ENCODE results near the gene ADAMTS2.

Gene ADAMTS2

DNA sequence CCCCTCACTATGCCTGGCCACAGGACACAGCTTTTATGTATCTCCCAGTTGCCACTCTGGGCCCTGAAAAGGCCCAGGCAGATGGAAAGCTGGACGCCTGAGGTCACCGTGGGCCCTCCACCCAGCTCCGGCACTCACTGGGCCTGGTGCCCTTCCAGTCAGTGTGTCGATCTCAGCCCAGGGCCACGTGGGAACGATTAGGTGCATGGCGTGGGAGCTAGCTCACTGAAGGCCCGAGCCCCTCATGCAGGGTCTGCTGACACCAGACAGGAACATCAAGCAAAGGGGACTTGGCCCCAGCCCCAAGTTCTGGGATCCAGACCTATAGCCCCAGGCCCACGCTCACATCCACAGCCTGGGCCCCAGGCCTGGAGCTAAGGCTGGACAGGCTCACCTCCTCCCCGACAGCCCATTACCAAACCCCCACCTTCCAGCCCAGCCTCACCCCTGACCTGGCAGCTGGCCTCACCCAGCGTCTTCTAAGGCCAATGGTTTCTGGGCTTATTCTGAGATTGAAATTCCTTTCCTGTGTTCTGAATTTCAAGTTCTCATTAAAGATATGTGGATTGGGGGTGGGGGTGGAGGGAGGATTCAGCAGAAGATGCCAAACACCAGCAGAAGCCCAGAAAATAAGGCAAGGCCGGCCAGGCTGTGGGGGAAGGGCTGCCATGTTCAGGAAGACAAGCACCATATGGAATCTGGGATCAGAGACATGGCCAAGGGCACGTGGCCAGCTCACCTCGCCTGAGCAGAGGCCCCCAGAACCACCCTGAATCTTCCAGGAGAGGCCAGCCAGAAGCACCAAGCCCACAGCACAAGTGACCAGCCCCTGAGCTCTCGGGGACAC lies 74.5 kb downstream of the ADAMTS2 start:
- in situ Hi-C loops (cut with HindIII; ENCODE audit: low sequenced_read_pairs), result no loop called here

- in situ Hi-C loops (cut with HindIII; ENCODE audit: low sequenced_read_pairs), result no loop called here
These were observed 75.3 kb downstream of the ADAMTS2 start for GRCh38 chr5:179269781-179270543.

DNA sequence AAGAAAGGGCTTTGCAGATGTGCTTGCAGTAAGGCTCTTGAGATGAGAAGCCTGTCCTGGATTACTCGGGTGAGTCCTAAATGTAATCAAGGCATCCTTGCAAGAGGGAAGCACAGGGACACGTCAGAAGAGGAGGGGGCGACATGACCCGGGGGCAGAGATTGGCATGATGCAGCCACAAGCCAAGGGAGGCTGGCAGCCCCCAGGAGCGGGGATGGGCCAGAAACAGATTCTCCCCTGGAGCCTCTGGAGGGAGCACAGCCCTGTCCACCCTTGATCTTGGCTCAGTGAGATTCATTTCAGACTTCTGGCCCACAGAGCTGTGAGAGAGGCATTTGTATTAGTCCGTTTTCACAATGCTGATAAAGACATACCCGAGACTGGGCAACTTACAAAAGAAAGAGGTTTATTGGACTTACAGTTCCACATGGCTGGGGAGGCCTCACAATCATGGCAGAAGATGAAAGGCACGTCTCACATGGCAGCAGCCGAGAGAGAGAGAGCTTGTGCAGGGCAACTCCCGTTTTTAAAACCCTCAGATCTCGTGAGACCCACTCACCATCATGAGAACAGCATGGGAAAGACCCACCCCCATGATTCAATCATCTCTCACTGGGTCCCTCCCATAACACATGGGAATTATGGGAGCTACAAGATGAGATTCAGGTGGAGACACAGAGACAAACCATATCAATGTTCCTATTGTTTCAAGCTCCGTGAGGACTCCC lies 76.1 kb downstream of the ADAMTS2 start:
- in situ Hi-C loops (cut with HindIII; ENCODE audit: low sequenced_read_pairs), result no loop called here

GRCh38 chr5:179268399-179268952 lies 76.8 kb downstream of the ADAMTS2 start:
- in situ Hi-C loops (cut with HindIII; ENCODE audit: low sequenced_read_pairs), result no loop called here

DNA sequence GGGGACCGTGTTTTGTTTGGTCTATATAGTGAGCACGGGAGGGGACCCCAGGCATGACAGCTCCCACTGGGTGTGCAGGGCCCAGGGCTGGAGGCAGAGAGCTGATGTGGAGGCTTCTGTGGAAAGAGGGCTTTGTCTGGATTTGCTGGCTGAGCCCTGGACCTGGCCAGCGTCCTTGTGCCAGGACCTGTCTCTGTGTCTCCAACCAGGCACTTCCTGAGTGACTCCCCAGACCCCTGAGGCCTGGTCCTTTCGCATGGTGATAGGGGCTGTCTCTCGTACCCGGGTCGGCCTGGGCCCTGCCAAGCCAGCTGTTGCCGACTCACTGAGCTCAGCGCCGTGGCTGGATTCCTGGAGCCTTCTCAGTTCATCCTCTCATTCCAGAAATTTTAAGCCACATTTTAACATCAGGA lies 77.6 kb downstream of the ADAMTS2 start:
- in situ Hi-C loops (cut with HindIII; ENCODE audit: low sequenced_read_pairs), result no loop called here

- in situ Hi-C loops (cut with HindIII; ENCODE audit: low sequenced_read_pairs), result no loop called here
These were observed 78.1 kb downstream of the ADAMTS2 start for GRCh38 chr5:179267071-179267670.

- in situ Hi-C loops (cut with HindIII; ENCODE audit: low sequenced_read_pairs), result no loop called here
These were observed 78.8 kb downstream of the ADAMTS2 start for GRCh38 chr5:179266291-179267070.

DNA sequence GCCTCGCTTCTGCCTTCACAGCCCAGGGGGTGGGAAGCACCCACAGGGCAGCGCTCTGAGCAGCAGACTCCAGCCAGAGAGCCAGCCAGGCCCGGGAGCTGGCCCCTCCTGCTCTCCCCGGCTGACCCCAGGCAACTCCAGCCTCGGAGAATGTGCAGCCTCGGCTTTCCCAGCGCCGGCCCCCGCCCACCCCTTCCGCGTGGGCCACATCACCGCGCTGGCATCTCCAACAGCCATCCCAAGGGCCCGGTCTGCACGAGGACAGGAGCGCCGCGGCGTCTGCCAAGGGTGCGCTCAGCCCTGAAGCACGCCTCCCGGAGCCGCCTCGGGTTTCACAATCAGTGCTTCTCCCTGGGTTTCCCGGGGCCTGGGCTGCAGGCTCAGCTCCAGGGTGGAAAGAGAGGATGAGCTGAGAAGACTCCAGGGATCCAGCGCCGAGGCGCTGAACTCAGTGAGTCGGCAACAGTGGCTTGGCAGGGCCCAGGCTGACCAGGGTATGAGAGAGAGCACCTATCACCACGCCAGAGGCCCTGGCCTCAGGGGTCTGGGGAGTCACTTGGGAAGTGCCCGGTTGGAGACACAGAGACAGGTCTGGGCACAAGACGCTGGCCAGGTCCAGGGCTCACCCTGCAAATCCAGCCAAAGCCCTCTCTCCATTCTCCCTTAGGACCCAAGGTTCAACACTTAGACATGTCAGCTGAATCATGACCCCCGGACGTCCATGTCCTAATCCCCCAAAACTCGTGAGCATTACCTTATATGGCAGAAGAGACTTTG lies 79.6 kb downstream of the ADAMTS2 start:
- in situ Hi-C loops (cut with HindIII; ENCODE audit: low sequenced_read_pairs), result no loop called here

GRCh38 chr5:179264783-179265513 lies 80.3 kb downstream of the ADAMTS2 start:
- in situ Hi-C loops (cut with HindIII; ENCODE audit: low sequenced_read_pairs), result no loop called here

GRCh38 chr5:179264053-179264782 lies 81.0 kb downstream of the ADAMTS2 start:
- in situ Hi-C loops (cut with HindIII; ENCODE audit: low sequenced_read_pairs), result no loop called here

- in situ Hi-C loops (cut with HindIII; ENCODE audit: low sequenced_read_pairs), result no loop called here
These were observed 81.7 kb downstream of the ADAMTS2 start for GRCh38 chr5:179263391-179264052.

DNA sequence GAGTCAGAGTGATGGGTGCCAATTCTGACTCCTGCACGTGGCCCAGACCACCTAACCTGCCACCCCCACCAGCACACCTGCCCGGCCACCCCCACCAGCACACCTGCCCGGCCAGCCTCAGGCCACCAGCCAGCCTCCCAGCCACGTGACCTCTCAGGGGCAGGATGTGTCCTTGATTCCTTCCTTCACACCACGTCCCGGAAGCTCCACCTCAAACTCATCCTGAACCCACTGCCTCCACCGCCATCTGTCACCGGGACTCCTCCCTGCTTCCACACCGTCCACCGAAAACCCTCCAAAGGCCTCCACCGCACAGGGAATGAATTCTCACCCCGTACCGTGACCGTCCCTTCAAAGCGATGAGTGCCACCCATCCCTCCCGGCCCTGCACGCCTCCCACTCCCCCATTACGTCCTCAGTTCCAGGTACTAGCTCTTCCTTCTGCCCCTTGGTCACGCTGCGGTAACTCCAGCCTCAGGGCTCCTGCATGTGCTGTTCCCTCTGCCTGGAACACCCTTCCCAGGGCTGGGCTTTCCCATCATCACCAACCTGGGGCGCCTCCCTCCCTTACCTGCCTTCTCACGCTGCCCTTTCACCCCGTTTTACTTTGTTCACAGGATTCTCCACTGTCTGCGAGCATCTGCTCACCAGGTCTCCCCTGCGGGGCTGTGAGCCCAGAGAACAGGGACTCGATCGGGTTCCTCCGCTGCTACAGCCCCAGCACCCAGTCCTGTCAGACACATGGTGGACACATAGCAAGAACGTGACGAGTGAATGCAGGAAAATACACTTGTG lies 82.9 kb downstream of the ADAMTS2 start:
- in situ Hi-C loops (cut with HindIII; ENCODE audit: low sequenced_read_pairs), result no loop called here

GRCh38 chr5:179261301-179262125 lies 83.7 kb downstream of the ADAMTS2 start:
- in situ Hi-C loops (cut with HindIII; ENCODE audit: low sequenced_read_pairs), result no loop called here

DNA sequence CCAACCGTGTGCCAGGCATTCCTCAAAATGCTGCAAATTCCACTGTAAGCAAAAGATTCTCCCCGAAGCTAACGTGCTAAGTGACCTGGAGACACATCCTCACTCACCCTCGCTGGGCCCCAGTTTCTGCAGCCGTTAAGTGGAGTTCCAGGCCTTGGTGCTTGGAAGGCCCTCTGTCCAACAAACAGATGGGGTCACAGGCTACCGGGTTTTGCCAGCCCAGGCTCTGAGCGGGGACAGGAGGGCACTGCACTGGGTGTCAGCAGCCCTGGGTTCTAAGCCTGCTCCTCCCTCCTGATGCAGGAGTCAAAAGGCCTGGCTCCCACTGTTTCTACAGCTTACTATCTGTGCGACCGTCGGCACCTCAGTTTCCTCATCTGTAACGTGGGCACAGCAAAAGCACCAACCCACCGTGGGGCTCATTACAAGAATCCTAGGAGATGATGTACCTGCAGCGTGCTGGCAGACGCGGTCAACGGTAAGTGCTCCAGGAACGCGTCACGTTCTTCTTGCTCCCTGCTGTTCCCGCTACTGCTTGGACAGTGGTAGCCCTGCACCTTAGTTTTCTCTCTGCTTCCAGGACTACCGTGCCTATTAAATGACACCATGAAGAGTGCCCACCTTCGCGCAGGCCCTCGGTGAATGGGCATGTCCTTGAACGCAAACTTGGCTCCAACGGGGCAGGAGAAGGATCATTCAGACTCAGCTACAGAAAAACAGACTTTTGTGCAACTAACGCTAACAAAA lies 84.8 kb downstream of the ADAMTS2 start:
- in situ Hi-C loops (cut with HindIII; ENCODE audit: low sequenced_read_pairs), result no loop called here

- in situ Hi-C loops (cut with HindIII; ENCODE audit: low sequenced_read_pairs), result no loop called here
These were observed 85.4 kb downstream of the ADAMTS2 start for GRCh38 chr5:179259731-179260323.
